Measurements from ENCODE around the gene PLD1. TPM values are rescaled to one million over a fixed set of nuclear protein-coding genes. Genes with fewer than 3 reads are reported as not detected.
A peak's percentile ranks its signal among the peaks of the same experiment; 100 is the strongest.

PLD1 gene
- total RNA-seq, 1 donor from 2014 or later, result 8.8 TPM

- H3K4me3 ChIP-seq, result no peak overlapping the region
- no peak overlapping the region for H3K27ac ChIP-seq
- H3K27me3 ChIP-seq, result no peaks in the 10 kb centered on the region
- no peaks in the 10 kb centered on the region for H3K36me3 ChIP-seq
- no peaks in the 10 kb centered on the region for H3K9me3 ChIP-seq
- intact Hi-C loops (cut with DNase I), result no loop called here
- TF ChIP-seq CTCF (IDR thresholded peaks at IDR 0.05), result no peak
- H3K4me1 ChIP-seq, result peaks cover 0 to 22% of the 10 kb centered on the region in 2 donors
- DNase-seq (ENCODE audit: low spot score in 2 of 2), result no peak
Measured at GRCh38 chr3:171745577-171746319, 64.5 kb downstream of the PLD1 start.

GRCh38 chr3:171744158-171744741 is 66.0 kb downstream of the PLD1 start:
- H3K4me1 ChIP-seq, result peaks cover 0 to 13% of the 10 kb centered on the region in 2 donors
- H3K4me3 ChIP-seq, result no peak overlapping the region
- peak overlapping the region in 1 of 2 donors; percentile 17 for H3K27ac ChIP-seq
- no peaks in the 10 kb centered on the region for H3K36me3 ChIP-seq
- intact Hi-C loops (cut with DNase I), result no loop called here
- TF ChIP-seq CTCF (IDR thresholded peaks at IDR 0.05), result no peak
- DNase-seq (ENCODE audit: low spot score in 2 of 2), result no peak
- no peaks in the 10 kb centered on the region for H3K27me3 ChIP-seq
- no peaks in the 10 kb centered on the region for H3K9me3 ChIP-seq

GRCh38 chr3:171743327-171744157 is 66.7 kb downstream of the PLD1 start:
- Histone ChIP-seq H3K27ac (no peak overlapping the region), H3K36me3 (no peaks in the 10 kb centered on the region), H3K4me3 (no peak overlapping the region), H3K27me3 (no peaks in the 10 kb centered on the region), H3K9me3 (no peaks in the 10 kb centered on the region), H3K4me1 (peaks cover 0 to 8% of the 10 kb centered on the region in 2 donors)
- no peak for DNase-seq (ENCODE audit: low spot score in 2 of 2)
- intact Hi-C loops (cut with DNase I), result no loop called here
- no peak for TF ChIP-seq CTCF (IDR thresholded peaks at IDR 0.05)

- H3K4me3 ChIP-seq, result no peak overlapping the region
- no peaks in the 10 kb centered on the region for H3K9me3 ChIP-seq
- intact Hi-C loops (cut with DNase I), result no loop called here
- H3K4me1 ChIP-seq, result no peaks in the 10 kb centered on the region
- no peaks in the 10 kb centered on the region for H3K36me3 ChIP-seq
- no peak for TF ChIP-seq CTCF (IDR thresholded peaks at IDR 0.05)
- H3K27me3 ChIP-seq, result no peaks in the 10 kb centered on the region
- no peak for DNase-seq (ENCODE audit: low spot score in 2 of 2)
- H3K27ac ChIP-seq, result no peak overlapping the region
Measured at GRCh38 chr3:171741377-171741776, 68.9 kb downstream of the PLD1 start.

GRCh38 chr3:171736556-171736955 is 73.7 kb downstream of the PLD1 start:
- Histone ChIP-seq H3K4me3 (no peak overlapping the region), H3K4me1 (peaks cover 0 to 3% of the 10 kb centered on the region in 2 donors), H3K9me3 (no peaks in the 10 kb centered on the region), H3K27ac (no peak overlapping the region), H3K27me3 (no peaks in the 10 kb centered on the region), H3K36me3 (peaks cover 4 to 8% of the 10 kb centered on the region in 2 donors)
- no peak for DNase-seq (ENCODE audit: low spot score in 2 of 2)
- no peak for TF ChIP-seq CTCF (IDR thresholded peaks at IDR 0.05)
- intact Hi-C loops (cut with DNase I), result no loop called here
